SKM-1 (cell line): ENCODE data around the gene CCDC159.
A peak's percentile ranks its signal among the peaks of the same experiment; 100 is the strongest.
"Not testable (repeated sequence)": the region's sequence is repeated elsewhere in the genome, so short reads cannot be mapped to it uniquely, and the experiment has no call there.

Experiments used
- DNase-seq: peaks from one replicate; lab custom pipeline; 2025; ENCODE audit not compliant: unreplicated experiment; lab: John Stamatoyannopoulos, UW

CCDC159 gene, protein sequence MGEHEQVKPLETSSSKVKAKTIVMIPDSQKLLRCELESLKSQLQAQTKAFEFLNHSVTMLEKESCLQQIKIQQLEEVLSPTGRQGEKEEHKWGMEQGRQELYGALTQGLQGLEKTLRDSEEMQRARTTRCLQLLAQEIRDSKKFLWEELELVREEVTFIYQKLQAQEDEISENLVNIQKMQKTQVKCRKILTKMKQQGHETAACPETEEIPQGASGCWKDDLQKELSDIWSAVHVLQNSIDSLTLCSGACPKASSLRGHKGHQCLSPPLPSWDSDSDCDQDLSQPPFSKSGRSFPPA

DNA sequence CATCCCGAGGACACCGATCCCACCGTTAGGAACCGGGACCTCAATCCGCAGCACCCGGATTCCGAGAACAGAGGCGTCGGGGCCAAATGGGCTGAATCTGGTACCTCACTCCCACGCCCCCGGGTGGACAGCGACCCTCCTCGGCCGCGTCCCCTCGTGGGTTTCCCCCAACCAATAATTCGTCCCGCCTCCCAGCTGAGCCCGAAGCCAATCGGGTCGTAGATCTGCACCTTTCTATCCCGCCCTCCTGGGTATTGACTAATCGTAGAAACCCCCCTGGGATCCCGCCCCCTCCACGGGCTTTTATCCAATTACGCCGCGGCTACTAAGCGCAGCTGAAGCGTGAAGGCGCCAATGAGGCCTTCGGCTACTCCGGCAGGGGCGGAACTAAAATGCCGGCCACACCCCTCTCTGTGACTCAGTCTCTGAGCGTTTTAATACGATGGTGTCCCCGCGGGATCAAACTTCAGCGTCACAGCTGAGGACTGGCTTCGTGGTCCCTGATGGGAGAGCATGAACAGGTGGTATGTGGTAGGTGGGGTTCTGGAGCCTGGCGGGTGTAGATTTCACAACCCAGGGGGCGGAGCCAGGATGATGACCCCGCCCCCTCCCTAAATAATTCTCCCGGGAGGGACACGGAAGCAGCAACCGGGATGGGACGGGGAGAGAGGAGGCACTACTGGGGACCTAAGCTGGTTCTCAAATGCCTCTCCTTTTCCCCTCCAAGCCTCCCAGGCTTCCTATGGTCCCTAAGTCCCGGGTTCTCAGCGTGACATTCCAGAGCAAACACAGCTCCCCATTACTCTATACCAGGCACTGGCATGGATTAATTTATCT, at the start of gene CCDC159, which contains the start of gene TMEM205:
Gene CCDC159 (plus strand): TSS at position 416 of the 837 bp plus-strand sequence. CDS start 88 bp downstream, at position 504.
Gene TMEM205 (minus strand): TSS at position 165 of the 837 bp plus-strand sequence. CDS start 649 bp downstream, outside the sequence.
- peak; percentile 95 for DNase-seq

DNA sequence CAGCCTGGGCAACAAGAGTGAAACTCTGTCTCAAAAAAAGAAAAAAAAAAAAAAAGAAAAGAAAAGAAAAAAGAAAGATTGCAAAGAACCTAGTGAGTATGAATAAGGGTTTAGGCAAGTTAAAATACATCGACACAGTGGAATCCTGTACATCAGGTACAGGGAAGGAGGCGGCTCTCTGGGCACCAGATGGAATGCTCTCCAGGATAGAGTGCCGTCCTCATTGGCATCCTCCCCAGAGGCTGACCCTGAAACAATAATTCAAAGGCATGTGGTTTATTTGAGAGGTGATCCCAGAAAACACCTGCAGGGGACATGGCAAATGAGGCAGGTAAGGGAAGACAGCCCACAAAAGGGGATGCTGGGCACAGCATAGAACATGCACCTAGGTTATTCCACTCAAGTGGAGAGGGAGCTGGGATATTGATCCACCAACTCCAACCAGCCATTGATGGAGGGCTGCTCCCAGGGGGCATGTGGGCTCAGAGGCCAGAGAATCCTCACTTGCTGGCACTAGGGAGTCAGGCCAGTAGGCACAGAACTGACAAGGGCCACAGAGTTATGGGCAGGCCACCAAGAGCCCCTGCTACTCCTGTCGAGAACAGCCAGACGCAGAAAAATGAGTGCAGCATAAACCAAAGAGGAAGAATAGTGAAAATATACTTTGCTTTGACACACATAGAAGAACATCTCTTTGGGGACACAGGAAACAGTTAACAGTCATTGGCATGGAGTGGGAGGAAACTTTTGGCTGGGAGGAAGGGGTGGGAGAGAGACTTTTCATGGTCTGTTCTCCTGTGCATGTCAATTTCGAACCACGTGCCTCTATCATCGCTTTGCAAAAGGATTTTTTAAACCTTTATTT, 46.1 kb upstream of the CCDC159 start:
- no peak for DNase-seq

DNA sequence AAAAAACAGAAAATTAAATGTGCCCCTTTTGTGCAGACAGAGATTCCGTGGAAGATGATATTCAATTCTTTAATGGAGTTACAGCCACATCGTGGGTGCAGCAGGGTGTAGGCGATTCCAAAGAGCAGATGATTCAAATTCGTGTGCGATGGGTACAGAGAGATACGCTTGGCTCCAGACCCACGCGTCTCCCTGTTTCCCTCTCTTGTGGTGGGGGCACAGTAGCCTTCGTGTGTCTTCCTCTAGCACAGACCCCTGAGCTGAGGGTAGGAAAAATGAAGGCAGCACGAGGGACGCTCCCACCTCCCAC, 45.6 kb upstream of the CCDC159 start:
- no peak for DNase-seq

DNA sequence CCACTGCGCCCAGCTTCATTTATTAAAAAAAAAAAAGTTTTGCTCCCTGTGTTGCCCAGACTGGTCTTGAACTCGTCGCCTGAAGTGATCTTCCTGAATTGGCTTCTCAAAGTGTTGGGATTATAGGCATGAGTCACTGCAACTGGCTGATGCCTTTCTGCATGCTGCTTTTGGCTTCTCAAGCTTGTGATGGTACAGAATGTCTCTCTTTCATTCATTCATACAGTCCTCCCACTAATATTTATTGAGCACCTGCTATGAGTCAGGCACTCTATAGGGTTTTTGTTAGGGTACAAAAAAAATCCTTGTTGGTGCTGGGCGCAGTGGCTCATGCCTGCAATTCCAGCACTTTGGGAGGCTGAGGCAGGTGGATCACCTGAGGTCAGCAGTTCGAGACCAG, 41.4 kb upstream of the CCDC159 start:
- no peak for DNase-seq

DNA sequence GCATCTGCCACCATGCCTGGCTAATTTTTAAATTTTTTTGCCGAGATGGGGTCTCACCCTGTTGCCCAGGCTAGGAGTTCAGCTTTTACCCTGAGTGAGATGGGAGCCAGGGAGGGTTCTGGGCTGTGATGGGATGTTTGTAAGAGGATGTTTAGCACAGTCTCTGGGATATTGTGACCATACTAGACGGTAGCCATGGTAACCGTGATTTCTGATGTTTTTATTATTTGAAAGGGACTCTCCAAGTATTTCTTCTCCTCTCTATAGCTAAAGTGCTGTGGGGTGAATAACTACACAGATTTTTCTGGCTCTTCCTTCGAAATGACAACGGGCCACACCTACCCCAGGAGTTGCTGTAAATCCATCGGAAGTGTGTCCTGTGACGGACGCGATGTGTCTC, 40.0 kb upstream of the CCDC159 start:
- DNase-seq: no peak

DNA sequence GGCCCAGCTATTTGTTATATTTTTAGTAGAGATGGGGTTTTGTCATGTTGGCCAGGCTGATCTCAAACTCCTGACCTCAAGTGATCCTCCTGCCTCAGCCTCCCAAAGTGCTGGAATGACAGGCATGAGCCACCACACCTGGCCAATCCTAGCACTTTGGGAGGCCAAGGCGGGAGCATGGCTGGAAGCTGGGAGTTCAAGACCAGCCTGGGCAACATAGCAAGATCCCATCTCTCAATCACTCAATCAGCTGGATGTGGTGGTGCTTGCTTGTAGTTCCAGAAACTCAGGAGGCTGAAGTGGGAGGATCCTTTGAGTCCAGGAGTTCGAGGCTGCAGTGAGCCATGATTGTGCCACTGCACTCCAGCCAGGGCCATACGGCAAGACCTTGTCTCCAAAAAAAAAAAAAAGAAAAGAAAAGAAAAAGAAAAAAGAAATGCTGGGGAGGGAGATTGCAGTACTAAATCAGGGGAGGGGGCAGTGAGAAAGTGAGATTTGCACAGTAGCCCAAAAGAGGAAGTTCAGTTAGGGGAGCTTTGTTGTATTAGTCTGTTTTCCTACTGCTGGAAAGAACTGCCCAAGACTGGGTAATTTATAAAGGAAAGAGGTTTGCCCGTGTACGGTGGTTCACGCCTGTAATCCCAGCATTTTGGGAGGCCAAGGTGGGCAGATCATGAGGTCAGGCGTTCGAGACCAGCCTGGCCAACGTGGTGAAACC, 25.9 kb upstream of the CCDC159 start:
- peak; percentile 47 for DNase-seq

DNA sequence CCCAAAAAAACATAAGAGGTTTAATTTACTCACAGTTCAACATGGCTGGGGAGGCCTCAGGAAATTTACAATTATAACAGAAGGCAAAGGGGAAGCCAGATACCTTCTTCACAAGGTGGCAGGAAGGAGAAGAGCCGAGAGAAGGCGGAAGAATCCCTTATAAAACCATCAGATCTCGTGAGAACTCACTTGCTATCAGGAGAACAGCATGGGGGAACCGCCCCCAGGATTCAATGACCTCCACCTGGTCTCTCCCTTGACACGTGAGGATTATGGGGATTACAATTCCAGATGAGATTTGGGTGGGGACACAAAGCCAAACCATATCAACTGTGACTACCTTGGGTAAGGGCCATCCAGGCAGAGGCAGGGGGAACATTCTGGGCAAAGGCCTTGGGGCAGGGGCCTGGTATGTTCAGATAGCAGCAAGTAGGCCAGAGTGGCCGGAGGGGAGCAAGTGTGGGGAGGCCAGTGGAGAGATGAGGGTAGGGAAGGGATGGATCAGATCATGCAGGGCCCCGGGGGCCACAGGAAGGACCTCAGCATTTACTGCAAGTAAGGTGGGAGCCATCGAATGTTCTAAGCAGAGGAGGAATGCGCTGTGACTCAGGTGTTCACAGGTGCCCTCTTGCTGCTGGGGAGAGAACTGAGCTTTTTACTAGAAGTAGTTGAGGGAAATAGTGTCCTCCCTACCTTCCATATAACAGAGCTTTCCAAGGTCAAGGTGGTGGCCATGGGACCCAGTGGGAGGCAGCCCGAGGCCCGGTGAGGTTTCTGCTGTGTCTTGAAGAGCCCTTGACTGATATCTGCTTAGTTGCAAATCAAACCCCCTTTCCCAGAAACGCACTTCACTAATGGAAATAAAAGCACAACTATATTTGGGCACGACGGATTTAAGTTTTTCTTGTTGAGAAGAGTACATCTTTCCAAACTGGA, 24.9 kb upstream of the CCDC159 start:
- DNase-seq: no peak

DNA sequence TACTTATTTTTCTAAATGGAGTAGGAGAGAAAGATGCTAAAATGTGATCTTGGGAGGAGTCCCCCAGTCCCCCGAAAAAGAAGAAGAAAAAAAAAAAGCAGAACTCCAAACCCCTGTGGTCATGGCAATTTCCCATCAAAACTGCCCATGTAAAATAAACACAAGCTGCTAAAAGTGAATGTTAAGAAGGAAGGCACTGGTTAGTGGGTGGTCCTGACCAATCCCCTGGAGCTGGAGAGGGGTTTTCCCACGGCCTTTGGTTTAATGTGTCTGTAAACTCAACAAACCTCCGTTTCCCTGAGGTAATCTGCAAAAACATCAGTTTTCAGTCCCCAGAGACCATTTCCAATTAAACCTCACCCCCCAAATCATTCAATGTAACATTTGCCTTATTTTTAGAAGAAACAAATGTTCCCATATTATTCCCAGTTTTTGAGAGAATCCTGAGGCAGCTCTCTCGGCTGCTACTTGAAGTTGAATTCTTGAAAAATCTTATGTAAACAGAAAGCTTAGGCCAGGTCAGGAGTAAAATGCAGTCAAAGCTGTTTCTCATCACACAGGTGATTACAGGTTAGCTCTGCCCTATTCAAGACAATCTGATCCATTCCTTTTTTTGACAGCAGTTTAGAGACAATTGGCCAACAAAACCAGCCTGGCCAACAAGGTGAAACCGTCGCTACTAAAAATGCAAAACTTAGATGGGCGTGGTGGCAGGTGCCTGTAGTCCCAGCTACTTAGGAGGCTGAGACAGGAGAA, 23.9 kb upstream of the CCDC159 start:
- DNase-seq: no peak

DNA sequence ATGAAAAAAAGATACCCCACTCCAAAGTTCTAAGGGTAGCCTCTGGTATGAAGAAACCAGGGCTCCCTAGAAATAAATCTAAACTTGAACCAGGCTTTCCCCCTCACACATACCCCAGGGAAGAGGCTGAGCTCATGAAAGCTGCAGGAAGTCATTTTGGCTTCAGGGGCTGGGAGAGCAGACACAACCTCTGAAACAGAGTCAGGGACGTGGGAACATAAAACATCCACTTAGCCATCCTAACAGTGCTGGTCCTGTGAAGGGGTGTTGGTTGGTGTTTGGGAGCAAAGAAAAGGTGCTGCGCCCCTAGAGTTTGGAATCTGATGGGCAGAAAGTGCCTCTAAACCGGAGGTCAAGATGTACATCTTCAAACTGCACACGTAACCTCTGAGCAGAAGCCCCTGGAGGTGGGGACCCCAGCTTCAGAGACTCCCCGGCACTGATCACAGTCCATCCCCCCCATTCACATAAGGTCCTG, 22.7 kb upstream of the CCDC159 start:
- DNase-seq: no peak

DNA sequence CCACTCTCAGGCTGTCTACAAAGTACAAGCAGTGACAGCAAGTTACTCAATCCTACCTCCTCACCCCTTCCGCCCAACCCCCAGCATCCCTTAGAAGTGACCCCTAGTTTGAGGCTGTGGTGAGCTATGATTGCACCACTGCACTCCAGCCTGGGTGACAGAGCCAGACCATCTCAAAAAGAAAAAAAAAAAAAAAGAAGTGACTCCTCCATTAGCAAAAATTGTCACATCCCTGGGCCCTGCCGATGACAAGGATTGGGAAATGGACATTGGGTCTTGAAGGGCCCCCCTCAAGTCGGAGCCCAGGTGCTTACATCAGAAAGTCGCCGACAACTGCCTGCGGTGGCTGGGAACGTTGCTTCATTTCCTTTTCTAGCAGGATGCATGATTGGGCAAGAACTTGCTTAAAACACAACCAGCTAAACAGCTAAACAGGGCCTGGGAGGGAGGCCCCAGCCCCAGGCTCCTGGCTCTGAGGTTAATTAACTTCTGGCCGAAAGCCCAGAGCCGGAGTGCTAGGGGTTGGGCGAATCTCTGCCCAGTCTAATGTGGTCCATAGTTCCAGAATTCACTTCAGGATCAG, 22.1 kb upstream of the CCDC159 start:
- peak; percentile 100 for DNase-seq

DNA sequence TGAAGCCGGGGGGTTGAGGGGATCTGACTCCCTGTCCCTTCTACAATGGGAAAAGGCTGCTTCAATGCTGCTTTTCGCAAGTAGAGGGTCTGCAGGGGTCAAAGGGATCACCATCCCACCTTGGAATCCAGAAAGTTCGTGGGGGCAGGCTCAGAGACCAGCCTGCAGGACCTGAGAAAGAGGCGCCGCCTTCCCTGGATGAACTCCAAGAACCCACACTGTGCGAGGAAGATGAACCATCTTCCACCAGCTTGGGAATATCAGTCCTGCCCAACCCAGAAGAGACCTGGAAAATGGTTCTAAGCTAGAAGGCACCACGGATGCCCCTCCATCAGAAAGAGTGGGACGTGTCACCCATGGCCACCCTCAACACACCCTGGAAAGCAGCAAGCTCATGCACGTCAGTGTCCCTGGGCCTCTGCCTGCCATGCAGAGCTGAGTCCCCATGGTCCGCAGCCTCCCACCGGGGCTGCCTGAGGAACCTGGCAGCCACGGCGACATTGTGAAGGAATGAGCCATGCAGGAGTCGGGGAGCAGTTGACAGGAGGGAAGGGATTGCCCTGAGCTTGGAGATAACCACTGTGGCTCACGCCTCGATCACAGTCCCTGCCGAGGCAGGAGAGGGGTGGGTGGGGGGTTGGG, 21.4 kb upstream of the CCDC159 start:
- no peak for DNase-seq

DNA sequence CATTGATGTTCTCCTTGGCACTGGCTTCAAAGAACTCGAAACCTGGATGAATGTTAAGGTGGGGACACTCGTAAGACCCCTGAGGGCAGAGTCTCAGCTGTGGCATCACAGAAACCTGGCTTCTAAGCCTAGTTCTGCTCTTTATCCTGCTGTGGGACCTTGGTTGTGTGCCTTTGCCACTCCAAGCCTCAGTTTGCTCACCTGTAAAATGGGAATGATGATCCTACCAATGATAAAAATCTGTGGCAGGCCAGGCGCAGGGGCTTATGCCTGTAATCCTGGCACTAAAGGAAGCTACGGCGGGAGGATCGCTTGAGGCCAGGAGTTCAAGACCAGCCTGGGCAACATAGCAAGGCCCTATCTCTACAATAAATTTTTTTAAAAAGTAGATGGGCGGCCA, 20.8 kb upstream of the CCDC159 start:
- DNase-seq: no peak

DNA sequence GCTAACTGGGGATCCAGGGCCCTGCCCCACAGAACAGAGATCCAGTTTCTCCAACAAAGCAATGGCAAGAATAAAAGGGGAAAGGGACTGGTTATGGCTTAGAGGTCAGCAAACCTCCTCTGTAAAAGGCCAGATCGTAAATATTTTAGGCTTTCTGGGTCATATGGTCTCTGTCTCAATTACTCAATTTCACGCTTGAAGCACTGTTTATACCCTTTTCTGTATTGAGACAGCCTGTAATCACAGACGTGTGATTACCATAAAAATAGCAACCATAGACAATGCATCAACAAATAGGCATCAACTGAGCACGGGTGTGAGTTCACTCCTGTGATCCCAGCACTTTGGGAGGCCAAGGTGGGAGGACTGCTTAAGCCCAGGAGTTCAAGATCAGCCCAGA, 16.2 kb upstream of the CCDC159 start:
- DNase-seq: no peak

DNA sequence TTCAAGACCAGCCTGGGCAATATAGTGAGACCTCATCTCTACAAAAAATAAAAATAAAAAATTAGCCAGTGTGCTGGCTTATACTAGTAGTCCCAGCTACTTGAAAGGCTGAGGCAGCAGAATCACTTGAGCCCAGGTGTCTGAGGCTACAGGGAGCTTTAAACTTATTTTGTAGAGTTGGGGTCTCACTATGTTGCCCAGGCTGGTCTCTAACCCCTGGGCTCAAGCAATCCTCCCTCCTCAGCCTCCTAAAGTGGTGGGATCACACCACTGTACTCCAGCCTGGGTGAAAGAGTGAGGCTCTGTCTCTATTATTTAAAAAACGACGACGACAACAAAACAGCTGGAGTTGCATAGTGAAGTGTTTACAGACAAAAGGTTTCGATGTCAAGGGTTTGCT, 14.8 kb upstream of the CCDC159 start:
- no peak for DNase-seq

DNA sequence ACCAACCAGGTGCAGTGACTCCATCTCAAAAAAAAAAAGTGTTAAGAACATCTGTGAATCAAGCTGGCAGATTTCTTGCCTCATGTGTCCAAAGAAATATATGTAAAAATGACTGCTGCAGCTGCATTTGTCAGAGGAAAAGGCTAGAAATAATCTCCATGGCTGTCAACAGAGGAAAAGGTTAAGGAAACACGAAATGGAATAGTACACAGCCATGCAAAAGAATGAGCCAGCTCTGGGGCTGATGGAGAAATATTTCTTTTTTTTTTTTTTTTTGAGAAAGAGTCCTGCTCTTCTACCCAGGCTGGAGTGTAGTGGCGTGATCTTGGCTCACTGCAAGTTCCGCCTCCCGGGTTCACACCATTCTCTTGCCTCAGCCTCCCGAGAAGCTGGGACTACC, 13.5 kb upstream of the CCDC159 start:
- DNase-seq: no peak

DNA sequence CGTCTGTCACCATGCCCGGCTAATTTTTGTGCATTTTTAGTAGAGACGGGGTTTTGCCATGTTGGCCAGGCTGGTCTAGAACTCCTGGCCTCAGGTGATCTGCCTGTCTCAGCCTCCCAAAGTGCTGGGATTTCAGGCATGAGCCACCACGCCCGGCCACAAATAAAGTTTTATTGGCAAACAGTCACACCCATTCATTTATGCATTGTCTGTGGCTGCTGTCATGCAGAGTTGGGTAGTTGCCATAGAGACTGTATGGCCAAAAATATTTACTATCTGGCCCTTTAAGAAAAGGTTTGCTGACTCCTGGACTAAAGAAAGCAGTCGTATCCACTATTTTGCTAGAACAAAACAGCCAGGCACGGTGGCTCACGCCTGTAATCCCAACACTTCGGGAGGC, 12.5 kb upstream of the CCDC159 start:
- DNase-seq: not testable (repeated sequence)

DNA sequence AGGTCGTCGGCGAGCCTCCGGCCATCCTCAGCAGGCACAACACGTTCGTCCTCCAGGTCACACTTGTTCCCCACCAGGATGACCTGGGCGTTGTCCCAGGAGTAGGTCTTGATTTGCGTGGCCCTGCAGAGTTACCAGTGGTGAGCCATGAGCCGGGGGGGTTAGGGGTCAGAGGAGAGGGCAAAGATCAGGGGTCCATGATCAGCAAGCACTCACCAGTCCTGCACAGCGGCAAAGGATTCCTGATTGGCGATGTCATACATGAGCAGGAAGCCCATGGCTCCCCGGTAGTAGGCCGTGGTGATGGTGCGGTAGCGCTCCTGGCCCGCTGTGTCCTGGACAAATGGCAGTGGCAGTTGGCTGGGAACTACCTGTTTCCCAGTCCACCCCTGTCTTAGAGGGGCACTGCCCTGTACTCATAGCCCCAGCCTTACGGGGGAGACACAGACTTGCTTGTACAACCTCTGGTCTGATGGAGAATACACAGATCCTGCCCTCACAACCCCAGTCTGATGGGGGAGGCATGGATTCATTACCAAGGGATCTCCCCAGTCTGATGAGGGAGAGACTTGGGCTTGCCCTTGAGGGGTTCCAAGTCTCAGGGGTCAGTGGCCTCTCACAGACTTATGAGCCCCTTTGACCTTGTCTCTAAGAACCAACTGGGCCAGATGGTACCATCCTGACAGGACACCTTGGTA, 10.7 kb upstream of the CCDC159 start:
- DNase-seq: no peak
